GM19099 (cell line): Measurements from ENCODE around the gene SHISA5.

Source experiments
- POLR2A ChIP-seq: IDR thresholded peaks from 3 replicates; pipeline ENCODE4 v1.6.1; 2011; ENCODE audit warnings: low read depth; ENCODE audit not compliant: insufficient read length; ENCODE audit errors: extremely low read depth

The SHISA5 gene

DNA sequence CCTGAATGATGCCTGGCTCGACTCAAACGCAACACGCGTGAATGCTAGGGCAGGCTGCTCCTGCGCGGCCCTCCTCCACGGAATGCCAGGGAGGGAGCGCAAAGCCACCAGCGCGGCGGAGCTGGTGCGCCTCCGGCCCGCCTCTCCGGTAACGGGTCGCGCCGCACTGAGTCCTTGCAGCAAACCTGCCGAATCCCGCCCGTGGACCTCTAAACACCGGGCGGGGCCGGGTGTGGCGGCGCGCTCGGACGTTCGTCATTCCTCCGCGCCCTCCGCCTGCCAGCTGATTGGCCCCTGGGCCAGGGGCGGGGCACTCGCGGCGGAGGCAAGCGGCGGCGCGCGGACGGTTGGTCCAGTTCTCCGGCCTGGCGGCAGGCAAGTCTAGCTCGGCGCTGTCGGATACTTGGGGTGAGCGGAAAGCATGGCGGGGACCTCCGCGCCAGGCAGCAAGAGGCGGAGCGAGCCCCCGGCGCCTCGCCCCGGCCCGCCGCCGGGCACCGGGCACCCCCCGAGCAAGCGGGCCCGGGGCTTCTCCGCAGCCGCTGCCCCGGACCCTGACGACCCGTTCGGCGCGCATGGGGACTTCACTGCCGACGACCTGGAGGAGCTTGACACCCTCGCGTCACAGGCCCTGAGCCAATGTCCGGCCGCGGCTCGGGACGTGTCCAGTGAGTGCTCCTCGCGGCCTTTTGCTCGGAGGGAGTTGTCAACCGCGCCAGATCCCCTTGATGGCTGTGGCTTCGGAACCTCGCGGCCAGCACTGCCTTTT, 57.4 kb downstream of the SHISA5 start, which contains the start of gene ATRIP:
Gene ATRIP (plus strand): TSS at position 313 of the 769 bp plus-strand sequence. CDS start 109 bp downstream, at position 422.
- peak; percentile 96 for TF ChIP-seq POLR2A

DNA sequence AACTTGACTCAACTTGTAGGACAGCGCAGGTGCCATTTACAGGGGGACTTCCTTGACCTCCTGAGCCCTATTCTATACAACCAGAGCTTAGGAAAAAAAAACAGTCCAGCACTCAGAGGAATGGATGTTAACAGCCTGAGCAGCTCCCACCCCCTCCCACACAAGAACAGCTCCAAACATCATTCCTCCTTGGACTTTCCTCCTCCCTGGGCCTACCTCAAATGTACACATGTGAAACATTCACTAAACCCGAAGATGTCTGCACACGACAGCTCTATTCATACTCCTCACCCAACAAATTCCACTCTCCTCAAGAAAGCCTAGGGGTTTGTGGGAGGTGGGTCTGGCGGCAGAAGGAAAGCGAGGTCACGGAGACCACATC, 57.9 kb downstream of the SHISA5 start:
- TF ChIP-seq POLR2A: no peak

DNA sequence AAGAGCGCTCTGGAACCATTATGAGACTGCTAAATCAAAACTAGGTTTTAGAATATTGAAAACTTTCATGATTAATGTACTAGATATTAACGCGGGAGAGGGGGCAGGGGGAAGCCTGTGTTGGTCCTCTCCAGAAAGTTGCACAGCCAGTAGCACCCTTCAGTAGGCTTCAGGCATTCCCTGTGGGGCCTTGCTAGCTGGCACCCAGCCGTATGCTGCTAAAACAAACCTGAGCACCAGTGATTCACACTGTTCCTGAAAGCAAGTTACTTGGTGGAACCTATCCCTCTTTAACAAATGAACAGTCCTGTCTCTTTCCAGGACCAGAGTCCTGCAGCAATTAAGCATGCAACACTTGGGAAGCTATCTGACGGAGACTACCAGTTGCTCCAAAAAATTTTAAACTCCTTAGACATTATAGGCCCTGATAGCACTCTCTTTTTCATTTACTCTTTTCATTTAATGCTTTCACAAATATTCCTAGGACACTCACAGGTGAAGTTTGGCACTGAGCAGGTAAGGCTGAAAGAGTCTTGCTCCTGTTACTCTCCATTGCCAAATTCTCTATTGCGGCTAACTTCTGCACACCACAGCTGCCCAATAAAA, 58.6 kb downstream of the SHISA5 start:
- peak; percentile 15 for TF ChIP-seq POLR2A

DNA sequence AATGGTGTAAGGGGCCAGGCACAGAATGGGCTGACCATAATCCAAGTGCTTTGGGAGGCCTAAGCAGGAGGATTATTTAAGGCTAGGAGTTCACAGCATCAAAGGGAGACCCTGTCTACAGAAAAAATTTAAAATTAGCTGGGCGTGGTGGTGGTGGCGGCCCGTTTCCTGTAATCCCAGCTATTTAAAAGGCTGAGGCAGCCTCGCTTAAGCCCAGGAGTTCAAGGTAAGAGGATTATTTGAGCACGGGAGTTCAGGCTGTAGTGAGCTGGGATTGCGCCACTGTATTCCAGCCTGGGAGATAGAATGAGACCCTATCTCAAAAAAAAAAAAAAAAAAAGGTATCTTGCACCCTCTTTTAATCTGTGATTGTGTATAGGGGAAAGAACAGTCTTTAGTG, 62.0 kb downstream of the SHISA5 start:
- no peak for TF ChIP-seq POLR2A

DNA sequence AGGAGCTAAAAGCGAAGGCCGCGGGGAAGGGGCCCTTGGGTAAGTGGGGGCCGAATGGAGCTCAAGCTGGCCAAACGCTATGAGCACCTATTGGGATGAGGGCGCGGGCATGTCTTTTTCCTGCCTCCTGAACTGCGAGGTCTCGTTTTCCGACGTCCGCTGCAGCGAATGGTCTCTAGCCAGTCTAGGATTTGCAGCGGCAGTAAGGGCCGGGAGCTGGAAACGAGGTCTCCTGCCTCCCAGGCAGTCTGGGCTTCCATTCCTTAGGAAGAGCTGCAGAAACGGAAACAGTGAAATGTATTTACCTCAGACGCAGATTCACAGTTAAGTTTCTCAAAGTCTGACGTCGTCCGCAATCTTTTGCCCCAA, 63.4 kb downstream of the SHISA5 start:
- no peak for TF ChIP-seq POLR2A

DNA sequence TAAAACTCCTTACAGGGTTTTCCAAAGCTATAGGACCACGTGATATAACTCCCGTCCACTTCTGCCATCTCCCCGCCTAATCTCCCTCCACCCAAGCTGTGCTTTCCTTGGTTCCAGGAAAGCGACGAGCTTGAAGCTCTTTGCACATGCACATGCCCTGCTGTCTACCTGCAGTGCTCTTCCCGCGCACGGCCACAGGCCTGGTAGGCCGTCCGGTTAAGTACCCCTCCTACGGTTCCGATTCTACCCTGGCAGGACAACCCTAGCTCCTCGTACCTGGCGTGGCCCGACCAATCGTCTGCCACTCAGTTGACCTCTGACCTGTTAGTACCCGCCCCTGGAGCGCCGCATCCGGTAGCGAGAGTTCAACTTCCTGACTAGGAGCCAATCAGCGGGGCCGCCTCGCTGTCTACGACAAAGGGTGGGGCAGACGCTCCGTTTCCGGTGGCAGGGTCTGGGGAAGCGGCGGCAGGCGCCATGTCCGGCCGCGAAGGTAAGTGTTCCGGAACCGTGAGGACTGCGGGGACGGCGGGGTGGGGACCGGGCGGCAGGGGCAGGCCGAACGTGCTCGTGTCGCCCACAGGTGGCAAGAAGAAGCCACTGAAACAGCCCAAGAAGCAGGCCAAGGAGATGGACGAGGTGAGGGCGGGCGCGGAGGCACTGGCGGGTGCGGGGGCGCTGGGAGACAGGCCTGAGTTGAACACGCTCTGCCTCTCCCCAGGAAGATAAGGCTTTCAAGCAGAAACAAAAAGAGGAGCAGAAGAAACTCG, 64.0 kb downstream of the SHISA5 start, which contains the start of the genes CCDC51 and TMA7:
Gene CCDC51 (minus strand): TSS at position 300 of the 770 bp plus-strand sequence. CDS start 4,991 bp downstream, outside the sequence.
Gene TMA7 (plus strand): TSS at position 438 of the 770 bp plus-strand sequence. CDS start 40 bp downstream, at position 478.
- peak; percentile 84 for TF ChIP-seq POLR2A

DNA sequence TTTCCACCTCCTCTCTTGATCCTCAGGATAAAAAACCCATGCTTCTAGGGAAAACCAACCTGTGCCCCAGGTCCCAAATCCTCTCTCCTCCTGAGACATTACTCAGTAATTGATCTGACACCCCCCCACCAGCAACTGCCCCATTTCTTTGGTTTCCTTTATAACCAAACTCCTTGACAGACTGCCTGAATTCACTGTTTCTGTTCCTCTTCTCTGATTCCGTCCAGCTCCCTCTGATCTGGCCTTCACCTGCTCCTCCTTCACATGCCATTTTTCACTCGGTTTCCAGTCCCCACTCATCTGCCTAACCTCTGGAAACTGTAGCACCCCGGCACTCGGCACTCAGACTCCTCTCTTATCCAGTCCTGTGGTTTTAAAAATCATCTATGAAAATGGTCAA, 66.2 kb downstream of the SHISA5 start:
- no peak for TF ChIP-seq POLR2A

DNA sequence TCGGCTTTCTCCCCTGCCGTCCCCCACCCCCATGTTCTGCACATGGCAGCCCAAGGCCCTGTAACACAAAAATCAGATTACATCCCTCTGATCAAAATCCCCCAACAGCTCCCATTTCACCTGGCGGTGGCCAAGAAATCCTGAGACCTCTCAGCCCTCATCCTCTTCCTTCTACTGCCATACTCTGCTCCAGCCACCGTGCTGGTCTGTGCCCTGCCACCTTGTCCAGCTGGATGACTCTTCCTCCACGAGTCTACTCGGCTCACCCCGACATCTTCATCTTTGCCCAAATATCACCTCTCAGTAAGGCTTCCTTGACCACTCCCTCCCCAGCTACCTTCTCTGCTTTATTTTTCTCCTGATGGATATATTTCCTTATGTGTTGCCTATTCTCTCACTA, 67.1 kb downstream of the SHISA5 start:
- TF ChIP-seq POLR2A: no peak

DNA sequence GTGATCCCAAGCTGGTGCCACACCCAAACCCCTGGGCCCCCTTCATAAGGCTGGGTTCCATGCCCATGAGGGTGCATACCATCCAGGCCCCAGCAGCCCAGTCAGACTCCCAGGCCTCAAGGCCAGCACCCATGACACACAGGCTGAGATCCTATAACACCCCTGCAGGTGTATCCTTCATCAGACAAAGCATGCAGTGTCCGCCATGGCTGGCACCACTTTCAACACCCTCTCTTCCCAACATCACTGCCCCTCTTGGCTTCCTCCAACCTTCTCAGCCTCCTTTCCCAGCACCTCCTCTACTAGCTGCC, 67.5 kb downstream of the SHISA5 start:
- no peak for TF ChIP-seq POLR2A

DNA sequence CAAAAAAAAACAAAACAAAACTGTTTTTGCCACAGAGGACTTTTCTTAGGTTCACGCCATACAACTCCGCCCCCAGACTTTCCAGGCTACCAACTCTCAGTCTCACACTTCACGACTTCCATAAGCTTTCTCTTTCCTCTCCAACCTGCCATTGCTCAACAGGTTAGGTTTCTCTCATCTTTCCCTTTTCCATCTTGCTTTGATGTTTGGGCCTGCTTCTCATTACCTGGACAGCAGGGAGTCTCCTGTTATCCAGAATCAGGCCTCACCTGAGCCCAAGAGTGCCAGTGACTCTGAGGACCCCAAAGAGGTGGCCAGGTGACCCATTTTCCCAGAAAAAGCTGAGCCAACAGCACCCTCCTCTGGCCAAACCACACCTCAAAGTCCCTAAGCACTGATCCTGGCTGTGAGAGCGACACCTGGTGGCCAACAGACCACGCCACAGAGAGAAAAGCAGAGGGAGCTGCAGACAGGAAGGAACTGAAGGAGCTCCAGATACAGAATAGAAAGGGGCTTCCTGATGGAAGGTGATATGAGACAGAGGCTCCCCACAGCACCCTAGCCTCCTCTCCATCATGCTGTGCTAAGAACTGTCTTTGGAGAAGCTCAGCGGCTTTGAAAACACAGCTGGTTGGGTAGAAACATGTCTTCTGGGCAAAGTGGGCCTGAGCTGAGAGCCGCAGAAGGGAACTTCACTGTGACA, 68.0 kb downstream of the SHISA5 start:
- TF ChIP-seq POLR2A: no peak

DNA sequence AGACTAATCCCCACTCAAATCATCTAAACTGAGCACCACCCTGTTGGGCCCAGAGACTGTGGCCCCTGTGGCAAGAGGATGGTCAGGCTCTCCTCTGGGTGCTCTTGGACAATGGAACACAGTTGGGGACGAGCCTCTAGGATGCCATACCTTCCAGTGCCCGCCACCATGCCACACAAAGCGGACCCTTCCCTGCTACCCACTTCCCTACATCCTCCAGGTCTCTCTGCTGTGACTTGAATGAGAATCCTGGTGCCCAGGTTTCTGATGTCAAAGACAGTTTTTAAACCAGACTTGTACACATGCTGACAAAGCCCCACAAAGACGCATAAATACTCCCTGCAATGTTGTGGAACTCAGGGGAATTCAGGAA, 68.8 kb downstream of the SHISA5 start:
- TF ChIP-seq POLR2A: no peak

DNA sequence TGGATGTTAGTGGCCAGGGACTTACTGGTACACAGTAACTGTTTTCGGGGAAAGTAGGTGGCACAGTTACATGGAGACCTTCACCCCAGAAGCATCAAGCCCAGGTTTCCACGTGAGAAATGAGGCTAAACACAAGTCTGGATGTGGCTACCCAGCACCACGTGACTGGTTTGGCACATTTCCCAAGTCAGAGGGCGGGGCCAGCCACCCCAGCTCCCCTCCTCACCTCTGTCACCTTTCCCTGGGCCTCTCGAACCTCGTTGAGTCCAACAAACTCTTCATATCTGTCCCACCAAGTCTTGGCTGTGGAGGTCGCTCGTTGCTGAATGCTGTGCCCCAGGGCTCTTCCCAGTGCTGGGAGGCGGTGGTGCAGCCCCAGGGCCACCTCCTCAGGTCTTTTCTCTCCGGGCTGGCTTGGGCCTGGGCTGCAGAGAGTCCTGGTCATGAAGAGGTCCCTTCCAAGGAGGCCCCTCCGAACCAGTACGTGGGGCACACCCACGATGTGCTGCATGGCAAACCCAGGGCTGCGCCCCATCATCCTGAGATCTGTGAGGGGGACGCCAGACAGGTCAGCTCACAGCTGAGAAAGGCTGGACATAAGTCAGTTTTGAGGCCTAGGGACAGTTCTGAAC, 69.3 kb downstream of the SHISA5 start:
- TF ChIP-seq POLR2A: no peak

DNA sequence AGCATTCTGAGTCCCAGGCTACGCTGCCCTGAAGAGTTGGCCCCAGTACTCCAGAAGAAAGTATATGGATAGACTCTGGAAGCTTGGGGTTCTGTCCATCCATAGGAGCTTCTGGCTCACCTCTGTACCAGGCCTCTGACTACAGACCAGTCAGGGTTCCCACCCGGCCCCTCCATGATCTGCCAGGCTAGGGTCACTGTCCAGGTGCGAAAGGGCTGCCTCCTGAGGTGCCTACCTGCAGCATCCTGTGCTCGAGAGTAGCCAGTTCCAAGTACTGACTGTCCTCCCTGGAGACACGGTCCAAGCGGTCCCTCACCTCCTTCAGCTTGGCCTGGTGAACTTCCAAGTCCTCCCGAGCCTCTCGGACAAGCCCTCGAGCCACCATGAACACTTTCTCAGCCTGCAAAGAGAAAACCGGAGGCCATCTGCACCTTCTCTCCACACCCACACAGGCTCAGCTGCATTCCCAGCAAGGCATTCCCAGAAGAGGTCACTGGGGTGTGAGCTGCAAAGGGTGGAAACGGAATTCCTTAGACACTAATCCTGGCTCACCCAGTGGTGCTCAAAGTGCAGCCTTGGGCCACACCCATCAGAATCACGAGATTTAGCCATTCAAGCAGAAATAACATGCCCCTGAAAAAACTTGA, 70.4 kb downstream of the SHISA5 start:
- no peak for TF ChIP-seq POLR2A
